ENCODE data around the gene DKKL1. TPM values are rescaled to one million over a fixed set of nuclear protein-coding genes. Genes with fewer than 3 reads are reported as not detected.

The DKKL1 gene
- total RNA-seq, 1 donor from 2014 or later = 2.2 TPM

- no peak for DNase-seq
These were observed 33.2 kb downstream of the DKKL1 start for GRCh38 chr19:49396738-49397505.

DNA sequence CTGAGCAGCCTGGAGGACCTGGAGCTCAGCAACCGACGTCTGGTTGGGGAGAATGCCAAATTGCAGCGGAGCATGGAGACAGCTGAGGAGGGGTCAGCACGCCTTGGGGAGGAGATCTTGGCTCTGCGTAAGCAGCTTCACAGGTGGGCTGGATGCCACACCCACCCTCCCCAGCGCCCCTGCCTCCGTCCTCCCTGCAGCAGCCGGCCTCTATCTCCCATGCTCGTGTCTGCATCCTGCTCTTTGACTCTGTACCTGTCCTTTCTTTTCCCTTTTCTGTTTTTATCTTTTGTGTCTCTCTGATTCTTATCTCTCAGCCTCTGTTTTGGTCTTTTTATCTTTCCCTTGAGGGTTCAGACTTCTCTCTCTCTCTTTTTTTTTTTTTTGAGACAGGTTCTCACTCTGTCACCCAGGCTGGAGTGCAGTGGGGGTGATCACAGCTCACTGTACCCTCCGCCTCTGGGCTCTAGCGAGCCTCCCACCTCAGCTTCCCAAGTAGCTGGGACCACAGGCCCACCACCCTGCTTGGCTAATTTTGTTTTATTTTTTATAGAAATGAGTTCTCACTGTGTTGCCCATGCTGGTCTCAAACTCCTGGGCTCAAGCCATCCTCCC is 34.4 kb downstream of the DKKL1 start:
- DNase-seq = no peak

GRCh38 chr19:49398931-49399330 is 35.3 kb downstream of the DKKL1 start:
- no peak for DNase-seq

DNA sequence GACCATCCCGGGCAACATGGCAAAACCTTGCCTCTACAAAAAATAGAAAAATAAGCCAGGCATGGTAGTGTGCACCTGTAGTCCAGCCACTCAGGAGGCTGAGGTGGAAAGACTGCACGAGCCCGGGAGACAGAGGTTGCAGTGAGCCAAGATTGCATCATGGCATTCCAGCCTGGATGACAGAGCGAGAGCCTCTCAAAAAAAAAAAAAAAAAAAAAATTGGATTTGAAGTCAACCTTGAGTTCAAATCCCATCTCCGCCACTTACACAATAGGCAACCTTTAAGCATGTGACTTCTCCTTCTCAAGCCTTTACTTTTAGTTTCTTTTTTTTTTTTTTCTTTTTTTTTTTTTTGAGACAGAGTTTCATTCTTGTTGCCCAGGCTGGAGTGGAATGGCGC is 36.4 kb downstream of the DKKL1 start:
- DNase-seq = no peak

GRCh38 chr19:49403404-49404187 is 39.9 kb downstream of the DKKL1 start:
- no peak for DNase-seq

- DNase-seq = no peak
These were observed 43.4 kb downstream of the DKKL1 start for GRCh38 chr19:49407079-49407478.

DNA sequence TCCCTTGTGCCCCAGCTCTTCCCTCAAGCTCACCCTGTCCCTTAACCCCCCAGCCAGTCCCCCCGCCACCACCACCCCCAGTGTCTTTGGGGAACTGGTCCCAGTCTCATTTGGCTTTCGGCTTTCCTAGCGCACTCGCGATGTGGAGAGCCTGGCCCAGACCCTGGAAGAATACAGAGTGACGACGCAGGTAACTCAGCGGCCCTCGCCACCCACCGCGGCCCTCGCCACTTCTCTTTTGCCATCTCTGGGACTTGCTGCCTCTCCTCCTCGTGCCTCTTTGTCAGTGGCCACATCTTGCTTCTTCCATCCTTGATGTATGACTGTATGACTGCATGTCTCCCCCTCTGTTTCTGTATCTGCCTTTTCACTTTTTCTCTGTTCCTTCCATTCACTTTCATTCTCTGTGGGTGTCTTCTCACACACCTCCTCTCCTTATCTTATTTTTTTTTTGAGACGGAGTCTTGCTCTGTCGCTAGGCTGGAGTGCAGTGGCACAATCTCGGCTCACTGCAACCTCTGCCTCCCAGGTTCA is 43.9 kb downstream of the DKKL1 start:
- no peak for DNase-seq

- DNase-seq = no peak
These were observed 45.3 kb downstream of the DKKL1 start for GRCh38 chr19:49408816-49409440.

GRCh38 chr19:49409441-49410029 is 45.9 kb downstream of the DKKL1 start:
- no peak for DNase-seq

DNA sequence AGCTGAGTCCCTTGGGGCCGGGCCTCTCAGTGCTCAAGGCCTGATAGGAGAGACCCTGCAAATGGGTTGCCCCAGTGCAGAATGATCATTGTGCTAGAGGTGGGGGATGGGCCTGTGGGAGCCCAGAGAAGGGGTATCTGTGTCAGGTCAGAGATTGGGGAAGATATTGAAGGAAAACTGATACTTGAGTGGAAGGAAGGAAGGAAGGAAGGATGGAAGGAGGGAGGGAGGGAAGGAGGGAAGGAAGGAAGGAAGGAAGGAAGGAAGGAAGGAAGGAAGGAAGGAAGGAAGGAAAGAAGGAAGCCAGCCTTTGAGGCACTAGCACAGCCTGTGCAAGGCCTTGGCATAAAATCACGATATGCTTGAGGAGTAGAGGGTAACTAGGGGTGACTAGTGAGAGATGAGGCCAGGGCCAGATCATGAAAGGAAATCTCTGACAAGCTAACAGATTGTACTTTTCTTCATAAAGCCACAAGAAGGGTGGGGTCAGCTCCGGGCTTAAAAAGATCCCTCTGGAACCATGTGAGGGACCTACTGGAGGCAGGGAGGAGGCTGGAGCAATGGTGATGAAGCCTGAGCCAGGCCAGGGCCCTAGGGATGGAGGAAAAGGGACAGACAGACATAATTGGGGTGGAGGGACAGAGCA is 48.1 kb downstream of the DKKL1 start:
- no peak for DNase-seq

DNA sequence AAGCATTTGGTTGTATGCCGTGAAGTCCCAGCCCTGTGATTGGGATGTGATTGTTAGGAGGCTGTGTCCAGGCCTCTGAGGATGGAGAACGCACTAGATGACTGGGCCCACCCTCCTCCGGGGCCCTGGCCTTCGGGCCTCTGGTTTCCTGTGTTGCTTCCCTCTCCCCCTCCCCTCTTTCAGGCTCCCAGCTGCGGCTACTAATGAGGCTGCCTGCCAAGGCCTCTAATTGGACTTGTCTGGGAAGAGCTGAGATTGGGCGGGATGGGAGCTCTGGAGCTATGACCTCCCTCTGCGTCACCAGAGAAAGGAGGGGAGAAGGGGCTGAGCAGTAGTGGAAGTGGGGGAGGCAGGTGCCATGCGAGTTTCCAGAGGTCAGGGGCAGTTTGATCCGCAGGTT is 49.7 kb downstream of the DKKL1 start:
- DNase-seq = no peak

DNA sequence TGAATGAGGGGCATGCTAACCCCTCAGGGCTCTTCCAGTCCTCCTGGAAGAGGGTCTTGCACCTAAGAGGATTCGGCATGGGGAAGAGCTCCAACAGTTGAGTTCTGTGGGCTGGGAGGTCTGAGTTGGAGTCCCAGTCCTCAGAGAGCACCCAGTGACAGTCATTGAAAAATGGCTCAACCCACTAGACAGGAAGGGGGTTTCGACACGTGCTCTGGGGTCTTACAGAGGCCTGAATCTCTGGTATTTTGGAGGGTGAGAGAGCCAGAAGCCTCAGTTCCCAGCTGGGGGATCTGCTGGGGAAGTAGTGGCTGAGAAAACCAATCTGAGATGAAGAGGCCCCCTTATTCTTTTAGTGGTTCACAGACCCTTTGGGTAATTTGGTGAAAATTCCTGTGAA is 50.6 kb downstream of the DKKL1 start:
- DNase-seq = no peak

GRCh38 chr19:49415102-49415809 is 51.6 kb downstream of the DKKL1 start:
- DNase-seq = no peak

GRCh38 chr19:49415810-49416200 is 52.1 kb downstream of the DKKL1 start:
- DNase-seq = no peak

DNA sequence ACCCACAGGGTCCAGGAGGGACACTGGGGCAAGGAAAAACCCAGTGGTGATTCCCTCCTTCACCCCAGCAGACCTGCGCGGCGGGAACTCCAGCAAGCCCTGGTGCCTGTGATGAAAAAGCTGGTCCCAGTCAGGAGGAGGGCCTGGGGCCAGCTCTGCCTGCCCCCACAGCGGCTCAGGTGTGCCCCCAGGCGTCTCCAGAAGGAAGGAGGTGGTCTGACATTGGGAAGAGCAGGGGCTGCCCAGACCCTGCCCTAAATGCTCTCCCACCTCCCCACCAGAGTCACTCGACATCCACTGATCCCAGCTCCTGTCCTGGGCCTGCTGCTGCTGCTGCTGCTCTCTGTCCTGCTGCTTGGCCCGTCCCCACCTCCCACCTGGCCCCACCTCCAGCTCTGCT is 53.4 kb downstream of the DKKL1 start:
- DNase-seq = no peak

DNA sequence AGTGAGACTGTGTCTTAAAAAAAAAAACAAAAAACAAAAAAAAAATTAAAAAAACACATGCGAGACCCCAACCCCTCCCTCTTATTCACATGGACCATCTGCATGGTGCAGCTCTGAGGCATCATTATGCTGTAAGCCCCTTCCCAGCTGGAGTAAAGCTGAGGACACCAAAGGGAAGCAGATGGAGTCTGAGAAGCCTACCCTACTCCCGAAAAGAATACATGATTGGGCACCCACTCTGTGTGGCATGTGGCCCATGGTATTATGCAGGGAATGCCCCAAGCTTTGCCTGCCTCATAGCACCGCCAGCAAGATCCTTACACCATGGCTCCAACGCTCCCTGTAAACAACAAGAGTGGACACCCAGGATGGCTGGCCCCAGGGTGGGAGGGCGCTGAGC is 54.8 kb downstream of the DKKL1 start:
- no peak for DNase-seq

DNA sequence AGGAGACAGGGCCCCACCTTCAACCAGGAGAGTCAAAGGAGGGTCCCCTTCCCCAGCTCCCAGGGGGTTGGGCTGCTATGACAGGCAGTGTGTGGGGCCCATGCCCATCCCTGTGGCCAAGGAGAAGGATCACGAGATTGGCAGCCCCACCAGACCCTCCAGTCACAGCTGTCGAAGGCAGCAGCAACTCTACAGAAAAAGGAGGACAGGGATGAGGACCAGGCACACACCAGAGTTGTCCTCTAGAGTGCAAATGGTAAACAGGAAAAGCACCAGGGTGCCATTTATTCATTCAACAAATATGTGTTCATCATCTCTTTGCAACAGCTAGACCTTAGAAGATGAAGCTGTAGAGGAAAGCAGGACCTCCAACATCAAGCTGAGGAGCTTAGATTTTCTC is 55.5 kb downstream of the DKKL1 start:
- no peak for DNase-seq

DNA sequence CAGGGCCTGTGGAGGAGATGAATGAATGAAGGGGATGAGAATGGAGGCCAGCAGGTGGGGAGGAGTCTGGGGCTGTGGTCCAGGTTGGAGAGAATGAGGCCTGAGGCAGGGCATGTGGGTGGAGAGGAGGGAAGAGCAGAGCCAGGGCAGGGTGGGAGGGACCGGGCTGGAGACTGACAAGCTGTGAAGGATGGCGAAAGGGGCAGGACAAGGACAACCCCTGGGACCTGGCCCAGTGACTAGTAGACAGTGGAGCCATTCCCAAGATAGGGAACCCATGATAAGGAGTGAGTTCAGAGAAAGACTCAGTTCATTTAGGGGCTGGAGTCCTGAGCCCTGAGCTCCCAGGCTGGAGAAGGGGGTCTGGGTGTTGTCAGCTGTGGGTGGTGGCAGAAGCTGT is 56.5 kb downstream of the DKKL1 start:
- DNase-seq = no peak

- DNase-seq = peak; percentile 20
These were observed 57.6 kb downstream of the DKKL1 start for GRCh38 chr19:49421039-49421877.

- DNase-seq = no peak
These were observed 58.2 kb downstream of the DKKL1 start for GRCh38 chr19:49421878-49422202.

Measured in occipital lobe (tissue), 2 donors.